Kidney epithelial cell (primary cell): ENCODE results near the gene DYNLT3. TPM values are rescaled to one million over a fixed set of nuclear protein-coding genes. Genes with fewer than 3 reads are reported as not detected.

Experiments
- DNase-seq: peaks from one replicate; pipeline ENCODE4 v3.0.0-alpha.2; 2010; ENCODE audit warnings: low read depth
- H3K27me3 ChIP-seq: 2 replicates; pipeline ENCODE4 v1.6.0; 2011; ENCODE audit warnings: low read length; ENCODE audit not compliant: control insufficient read depth, insufficient read depth
- H3K36me3 ChIP-seq: 2 replicates; pipeline ENCODE4 v1.5.1; 2011; ENCODE audit warnings: low read length; ENCODE audit not compliant: control insufficient read depth, insufficient read depth
- H3K4me3 ChIP-seq: 2 replicates; pipeline ENCODE4 v1.5.1; 2011; ENCODE audit warnings: low read depth, mild to moderate bottlenecking, control low read depth, low read length
- total RNA-seq: library from RNA; depleted of rRNA; stranded (reverse); fragments of >200 nt; gene quantifications from 2 replicates; pipeline ENCODE4 v1.2.3, GENCODE V29; 2015
- TF ChIP-seq, protein P1 (sequence below): IDR thresholded peaks from 2 replicates; pipeline ENCODE4 v1.5.1; 2011; ENCODE audit warnings: mild to moderate bottlenecking, moderate library complexity, low read length, control low read depth, inconsistent platforms; ENCODE audit not compliant: insufficient read depth, poor library complexity, severe bottlenecking

DYNLT3 gene
- total RNA-seq, 1 donor from 2014 or later, result 35.6 TPM

DNA sequence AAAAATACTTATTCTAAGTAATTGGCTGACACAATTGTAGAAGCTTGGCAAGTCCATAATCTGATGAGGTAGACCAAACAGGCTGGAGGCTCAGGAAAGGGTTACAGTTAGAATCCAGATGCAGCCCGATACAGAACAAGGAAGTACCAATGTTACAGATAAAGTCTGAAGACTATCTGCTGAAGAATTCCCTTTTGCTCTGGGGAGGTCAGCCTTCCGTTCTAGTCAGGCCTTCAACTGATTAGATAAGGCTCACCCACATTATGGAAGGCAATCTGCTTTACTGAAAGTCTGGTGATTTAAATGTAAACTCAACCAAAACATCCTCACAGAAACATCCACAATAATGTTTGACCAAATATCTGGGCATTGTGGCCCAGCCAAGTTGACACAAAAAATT lies 7.4 kb upstream of the DYNLT3 start:
- Histone ChIP-seq H3K4me3 (no peak overlapping the region), H3K36me3 (no peaks in the 10 kb centered on the region), H3K27me3 (no peaks in the 10 kb centered on the region)
- TF ChIP-seq, protein P1, sequence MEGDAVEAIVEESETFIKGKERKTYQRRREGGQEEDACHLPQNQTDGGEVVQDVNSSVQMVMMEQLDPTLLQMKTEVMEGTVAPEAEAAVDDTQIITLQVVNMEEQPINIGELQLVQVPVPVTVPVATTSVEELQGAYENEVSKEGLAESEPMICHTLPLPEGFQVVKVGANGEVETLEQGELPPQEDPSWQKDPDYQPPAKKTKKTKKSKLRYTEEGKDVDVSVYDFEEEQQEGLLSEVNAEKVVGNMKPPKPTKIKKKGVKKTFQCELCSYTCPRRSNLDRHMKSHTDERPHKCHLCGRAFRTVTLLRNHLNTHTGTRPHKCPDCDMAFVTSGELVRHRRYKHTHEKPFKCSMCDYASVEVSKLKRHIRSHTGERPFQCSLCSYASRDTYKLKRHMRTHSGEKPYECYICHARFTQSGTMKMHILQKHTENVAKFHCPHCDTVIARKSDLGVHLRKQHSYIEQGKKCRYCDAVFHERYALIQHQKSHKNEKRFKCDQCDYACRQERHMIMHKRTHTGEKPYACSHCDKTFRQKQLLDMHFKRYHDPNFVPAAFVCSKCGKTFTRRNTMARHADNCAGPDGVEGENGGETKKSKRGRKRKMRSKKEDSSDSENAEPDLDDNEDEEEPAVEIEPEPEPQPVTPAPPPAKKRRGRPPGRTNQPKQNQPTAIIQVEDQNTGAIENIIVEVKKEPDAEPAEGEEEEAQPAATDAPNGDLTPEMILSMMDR, result no peak
- no peak for DNase-seq

DNA sequence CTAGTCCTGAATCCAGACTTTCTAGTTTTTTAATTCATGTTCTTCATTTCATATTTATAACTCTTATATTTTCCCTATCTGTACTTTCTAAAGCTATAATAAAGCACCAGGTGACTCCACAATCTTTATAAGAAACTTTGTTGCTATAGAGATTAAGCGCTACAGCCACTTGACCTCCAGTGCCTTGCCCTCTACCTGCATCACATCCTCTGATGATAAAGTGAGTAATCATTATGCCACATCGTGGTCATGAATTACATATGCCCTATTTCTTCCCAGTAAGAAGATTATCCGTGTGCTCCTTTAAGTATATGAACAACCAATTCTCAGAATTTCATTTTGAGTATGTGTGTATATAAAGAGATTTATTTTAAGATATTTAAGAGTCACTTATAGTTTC lies 6.8 kb upstream of the DYNLT3 start:
- no peaks in the 10 kb centered on the region for H3K27me3 ChIP-seq
- H3K4me3 ChIP-seq, result no peak overlapping the region
- no peak for DNase-seq
- TF ChIP-seq, protein P1, result no peak
- H3K36me3 ChIP-seq, result no peaks in the 10 kb centered on the region

DNA sequence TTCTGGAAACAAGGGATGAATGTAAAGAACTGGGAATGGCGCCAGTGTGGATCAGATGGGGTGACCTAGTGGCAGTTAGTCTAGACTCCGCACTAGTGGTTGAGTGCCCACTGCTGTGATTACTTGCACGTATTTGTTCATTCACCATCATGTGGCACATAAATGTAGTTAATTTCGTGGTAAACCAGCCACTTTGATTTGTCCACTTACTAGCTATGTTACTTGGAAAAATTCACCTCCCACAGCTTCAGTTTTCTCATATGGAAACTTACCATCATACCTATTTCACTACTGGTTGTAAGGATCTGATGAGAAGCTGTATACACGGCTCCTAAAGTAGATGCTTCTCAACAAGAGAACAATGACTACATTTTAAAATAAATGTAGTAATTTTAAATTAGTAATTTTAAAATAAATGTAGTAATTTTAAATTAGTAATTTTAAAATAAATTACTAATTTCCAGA lies 394 bp upstream of the DYNLT3 start:
- TF ChIP-seq, protein P1, result no peak
- H3K4me3 ChIP-seq, result peak overlapping the region; percentile 73
- no peak for DNase-seq
- no peaks in the 10 kb centered on the region for H3K36me3 ChIP-seq
- no peaks in the 10 kb centered on the region for H3K27me3 ChIP-seq

DNA sequence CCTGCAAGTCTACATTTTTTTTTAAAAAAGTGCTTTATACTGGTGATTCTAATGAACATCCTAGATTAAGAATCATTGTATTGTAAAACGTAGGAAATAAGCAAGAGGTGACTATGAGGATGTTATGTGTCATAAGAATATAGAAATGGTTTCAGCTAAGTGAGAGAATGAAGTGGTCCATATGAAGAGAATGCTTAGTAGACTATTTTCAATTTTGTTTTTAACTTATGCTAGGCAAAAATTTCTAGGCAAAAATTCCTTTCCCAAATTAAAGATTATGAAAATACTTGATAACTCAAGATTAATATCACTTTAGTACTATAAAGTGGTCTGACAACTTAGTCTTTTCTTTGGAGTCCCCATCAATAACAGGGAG lies 825 bp downstream of the DYNLT3 start:
- Histone ChIP-seq H3K4me3 (peak overlapping the region; percentile 73), H3K27me3 (no peaks in the 10 kb centered on the region), H3K36me3 (no peaks in the 10 kb centered on the region)
- no peak for DNase-seq
- TF ChIP-seq, protein P1, result no peak

DNA sequence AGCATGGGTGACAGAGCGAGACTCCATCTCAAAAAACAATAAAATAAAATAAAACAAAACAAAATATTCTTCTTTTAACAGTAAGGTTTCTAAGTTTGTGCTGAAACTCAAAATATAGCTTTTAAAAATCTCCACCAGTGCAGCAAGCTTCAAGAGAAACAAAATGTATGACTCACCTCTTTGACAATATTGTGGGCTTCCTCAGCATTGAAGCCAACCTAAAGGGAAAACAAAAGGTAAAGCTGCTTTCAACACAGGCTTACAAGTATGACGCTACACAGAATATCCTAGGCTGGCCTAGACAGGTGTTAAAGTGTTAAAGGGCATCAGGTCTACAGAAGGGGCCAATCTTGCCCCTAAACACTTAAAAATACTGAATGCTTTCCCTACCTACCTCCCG lies 1.2 kb downstream of the DYNLT3 start:
- Histone ChIP-seq H3K27me3 (no peaks in the 10 kb centered on the region), H3K4me3 (peak overlapping the region; percentile 0), H3K36me3 (no peaks in the 10 kb centered on the region)
- TF ChIP-seq, protein P1, result no peak
- no peak for DNase-seq

DNA sequence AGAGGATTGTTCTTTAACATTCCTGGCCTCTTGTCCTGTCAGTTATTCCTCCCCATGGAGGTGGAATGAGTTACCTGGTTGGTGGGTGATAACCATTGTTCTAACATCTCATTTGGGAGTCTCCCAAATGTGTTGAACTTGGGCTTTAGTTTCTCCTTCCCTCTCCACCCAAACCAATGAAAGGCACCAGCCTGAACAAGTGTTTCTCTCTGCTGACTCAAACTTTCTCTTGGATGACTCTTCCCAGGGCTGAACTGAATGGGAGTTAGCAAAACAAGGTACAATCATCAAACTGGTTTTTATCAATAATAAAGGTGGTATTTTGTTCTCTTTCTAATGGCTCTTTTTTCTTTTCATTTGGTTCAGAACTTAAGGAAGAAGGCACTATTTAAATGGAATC lies 2.7 kb downstream of the DYNLT3 start:
- DNase-seq, result no peak
- TF ChIP-seq, protein P1, result no peak
- Histone ChIP-seq H3K36me3 (no peaks in the 10 kb centered on the region), H3K27me3 (no peaks in the 10 kb centered on the region), H3K4me3 (no peak overlapping the region)
